GM19240 (cell line): Measurements from ENCODE around the gene KIAA0825.

ENCODE experiments used
- DNase-seq: peaks from one replicate; pipeline ENCODE4 v3.0.0; 2011; ENCODE audit warnings: low spot score; ENCODE audit not compliant: insufficient read length

The KIAA0825 gene

DNA sequence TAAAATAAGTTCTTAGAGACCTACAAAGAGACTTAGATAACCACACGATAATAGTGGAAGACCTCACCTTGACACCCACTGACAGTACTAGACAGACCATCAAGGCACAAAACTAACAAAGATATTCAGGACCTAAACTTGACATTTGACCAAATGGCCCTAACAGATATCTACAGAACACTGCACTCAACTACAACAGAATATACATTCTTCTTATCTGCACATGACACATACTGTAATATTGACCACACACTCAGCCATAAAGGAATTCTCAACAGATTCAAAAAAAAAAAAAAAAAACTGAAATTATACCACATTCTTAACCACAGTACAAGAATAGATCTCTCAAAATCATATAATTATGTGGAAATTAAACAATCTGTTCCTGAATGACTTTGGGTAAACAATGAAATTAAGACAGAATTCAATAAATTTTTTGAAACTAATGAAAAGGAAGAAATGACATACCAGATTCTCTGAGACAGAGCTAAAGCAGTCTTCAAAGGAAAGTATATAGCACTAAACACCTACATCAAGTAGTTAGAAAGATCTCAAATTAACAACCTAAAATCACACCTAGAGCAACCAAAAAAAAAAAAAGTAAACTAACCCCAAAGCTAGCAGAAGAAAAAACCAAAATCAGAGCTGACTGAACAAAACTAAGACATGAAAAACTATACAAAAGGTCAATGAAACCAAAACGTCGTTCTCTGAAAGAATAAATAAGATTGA lies 514.7 kb downstream of the KIAA0825 start:
- no peak for DNase-seq
